Stimulated activated naive CD8-positive, alpha-beta T cell treated with anti-CD3 and anti-CD28 coated beads, Interleukin-15, Interleukin-2, amounts not matched to agents 100 ng/mL and 50 ng/mL, for 24 hours (primary cell): ENCODE measurements around the gene SLC38A4.

Experiments used
- H3K27ac Mint-ChIP-seq: one replicate; pipeline ENCODE4 v1.8.0; 2021; ENCODE audit warnings: mild to moderate bottlenecking, mixed read lengths
- H3K27me3 Mint-ChIP-seq: one replicate; pipeline ENCODE4 v1.8.0; 2021; ENCODE audit warnings: mixed read lengths
- H3K36me3 Mint-ChIP-seq: one replicate; pipeline ENCODE4 v1.8.0; 2021; ENCODE audit warnings: low read depth, mixed read lengths
- H3K4me1 Mint-ChIP-seq: one replicate; pipeline ENCODE4 v1.8.0; 2021; ENCODE audit warnings: low read depth, mixed read lengths
- H3K4me3 Mint-ChIP-seq: one replicate; pipeline ENCODE4 v1.8.0; 2021; ENCODE audit warnings: mild to moderate bottlenecking, mixed read lengths
- H3K9me3 Mint-ChIP-seq: one replicate; pipeline ENCODE4 v1.8.0; 2021; ENCODE audit warnings: mixed read lengths

SLC38A4 gene

GRCh38 chr12:46798056-46798455, 27.7 kb downstream of the SLC38A4 start:
- Mint-ChIP-seq H3K4me3 (no peak overlapping the region), H3K9me3 (no peaks in the 10 kb centered on the region), H3K27ac (no peak overlapping the region), H3K4me1 (no peaks in the 10 kb centered on the region), H3K36me3 (no peaks in the 10 kb centered on the region), H3K27me3 (peaks cover 13% of the 10 kb centered on the region)

- H3K27me3 Mint-ChIP-seq: peaks cover 13% of the 10 kb centered on the region
- H3K4me3 Mint-ChIP-seq: no peak overlapping the region
- H3K27ac Mint-ChIP-seq: no peak overlapping the region
- H3K4me1 Mint-ChIP-seq: no peaks in the 10 kb centered on the region
- H3K36me3 Mint-ChIP-seq: no peaks in the 10 kb centered on the region
- no peaks in the 10 kb centered on the region for H3K9me3 Mint-ChIP-seq
Observed at GRCh38 chr12:46795988-46796387, 29.8 kb downstream of the SLC38A4 start.

GRCh38 chr12:46794593-46795190, 31.1 kb downstream of the SLC38A4 start:
- peaks cover 2% of the 10 kb centered on the region for H3K27me3 Mint-ChIP-seq
- H3K9me3 Mint-ChIP-seq: no peaks in the 10 kb centered on the region
- no peak overlapping the region for H3K4me3 Mint-ChIP-seq
- H3K4me1 Mint-ChIP-seq: no peaks in the 10 kb centered on the region
- H3K36me3 Mint-ChIP-seq: no peaks in the 10 kb centered on the region
- no peak overlapping the region for H3K27ac Mint-ChIP-seq

- no peaks in the 10 kb centered on the region for H3K36me3 Mint-ChIP-seq
- H3K27me3 Mint-ChIP-seq: no peaks in the 10 kb centered on the region
- H3K4me3 Mint-ChIP-seq: no peak overlapping the region
- no peaks in the 10 kb centered on the region for H3K9me3 Mint-ChIP-seq
- no peaks in the 10 kb centered on the region for H3K4me1 Mint-ChIP-seq
- H3K27ac Mint-ChIP-seq: no peak overlapping the region
Observed at GRCh38 chr12:46792925-46793324, 32.9 kb downstream of the SLC38A4 start.

GRCh38 chr12:46790066-46790465, 35.7 kb downstream of the SLC38A4 start:
- no peaks in the 10 kb centered on the region for H3K4me1 Mint-ChIP-seq
- no peaks in the 10 kb centered on the region for H3K36me3 Mint-ChIP-seq
- H3K9me3 Mint-ChIP-seq: no peaks in the 10 kb centered on the region
- no peak overlapping the region for H3K4me3 Mint-ChIP-seq
- no peaks in the 10 kb centered on the region for H3K27me3 Mint-ChIP-seq
- H3K27ac Mint-ChIP-seq: no peak overlapping the region

GRCh38 chr12:46788072-46788887, 37.5 kb downstream of the SLC38A4 start:
- H3K9me3 Mint-ChIP-seq: no peaks in the 10 kb centered on the region
- H3K4me1 Mint-ChIP-seq: no peaks in the 10 kb centered on the region
- H3K36me3 Mint-ChIP-seq: no peaks in the 10 kb centered on the region
- H3K27me3 Mint-ChIP-seq: peaks cover 4% of the 10 kb centered on the region
- no peak overlapping the region for H3K4me3 Mint-ChIP-seq
- no peak overlapping the region for H3K27ac Mint-ChIP-seq

GRCh38 chr12:46787496-46788055, 38.2 kb downstream of the SLC38A4 start:
- no peaks in the 10 kb centered on the region for H3K4me1 Mint-ChIP-seq
- H3K27ac Mint-ChIP-seq: no peak overlapping the region
- no peak overlapping the region for H3K4me3 Mint-ChIP-seq
- H3K27me3 Mint-ChIP-seq: peaks cover 10% of the 10 kb centered on the region
- H3K36me3 Mint-ChIP-seq: no peaks in the 10 kb centered on the region
- no peaks in the 10 kb centered on the region for H3K9me3 Mint-ChIP-seq

- no peaks in the 10 kb centered on the region for H3K9me3 Mint-ChIP-seq
- no peaks in the 10 kb centered on the region for H3K36me3 Mint-ChIP-seq
- no peaks in the 10 kb centered on the region for H3K4me1 Mint-ChIP-seq
- no peak overlapping the region for H3K27ac Mint-ChIP-seq
- peaks cover 10% of the 10 kb centered on the region for H3K27me3 Mint-ChIP-seq
- H3K4me3 Mint-ChIP-seq: no peak overlapping the region
Observed at GRCh38 chr12:46786774-46787173, 39.0 kb downstream of the SLC38A4 start.

GRCh38 chr12:46785382-46785781, 40.4 kb downstream of the SLC38A4 start:
- Mint-ChIP-seq H3K27me3 (peaks cover 15% of the 10 kb centered on the region), H3K36me3 (no peaks in the 10 kb centered on the region), H3K9me3 (no peaks in the 10 kb centered on the region), H3K4me3 (no peak overlapping the region), H3K4me1 (no peaks in the 10 kb centered on the region), H3K27ac (no peak overlapping the region)

- Mint-ChIP-seq H3K36me3 (no peaks in the 10 kb centered on the region), H3K27me3 (peaks cover 15% of the 10 kb centered on the region), H3K4me1 (no peaks in the 10 kb centered on the region), H3K9me3 (no peaks in the 10 kb centered on the region), H3K4me3 (no peak overlapping the region), H3K27ac (no peak overlapping the region)
Observed at GRCh38 chr12:46783871-46784270, 41.9 kb downstream of the SLC38A4 start.

- Mint-ChIP-seq H3K4me3 (no peak overlapping the region), H3K4me1 (no peaks in the 10 kb centered on the region)
Observed at GRCh38 chr12:46779879-46780278, 45.9 kb downstream of the SLC38A4 start.

GRCh38 chr12:46779063-46779462, 46.7 kb downstream of the SLC38A4 start:
- peaks cover 15% of the 10 kb centered on the region for H3K27me3 Mint-ChIP-seq
- no peak overlapping the region for H3K27ac Mint-ChIP-seq
- H3K36me3 Mint-ChIP-seq: no peaks in the 10 kb centered on the region
- H3K9me3 Mint-ChIP-seq: no peaks in the 10 kb centered on the region
- H3K4me1 Mint-ChIP-seq: no peaks in the 10 kb centered on the region
- no peak overlapping the region for H3K4me3 Mint-ChIP-seq

More at GRCh38 chr12:46779879-46780278, 45.9 kb downstream of the SLC38A4 start:
- H3K27ac Mint-ChIP-seq: no peak overlapping the region
- H3K36me3 Mint-ChIP-seq: no peaks in the 10 kb centered on the region
- H3K27me3 Mint-ChIP-seq: peaks cover 15% of the 10 kb centered on the region
- H3K9me3 Mint-ChIP-seq: no peaks in the 10 kb centered on the region

- Mint-ChIP-seq H3K4me3 (no peak overlapping the region), H3K27ac (no peak overlapping the region)
Observed at GRCh38 chr12:46778415-46778814, 47.4 kb downstream of the SLC38A4 start.

GRCh38 chr12:46777587-46777986, 48.2 kb downstream of the SLC38A4 start:
- Mint-ChIP-seq H3K27ac (no peak overlapping the region), H3K36me3 (no peaks in the 10 kb centered on the region), H3K4me3 (no peak overlapping the region), H3K9me3 (no peaks in the 10 kb centered on the region), H3K4me1 (no peaks in the 10 kb centered on the region), H3K27me3 (peaks cover 4% of the 10 kb centered on the region)

More at GRCh38 chr12:46778415-46778814, 47.4 kb downstream of the SLC38A4 start:
- H3K27me3 Mint-ChIP-seq: peaks cover 12% of the 10 kb centered on the region
- H3K9me3 Mint-ChIP-seq: no peaks in the 10 kb centered on the region
- H3K4me1 Mint-ChIP-seq: no peaks in the 10 kb centered on the region
- H3K36me3 Mint-ChIP-seq: no peaks in the 10 kb centered on the region

- H3K27ac Mint-ChIP-seq: no peak overlapping the region
- no peak overlapping the region for H3K4me3 Mint-ChIP-seq
- no peaks in the 10 kb centered on the region for H3K9me3 Mint-ChIP-seq
- H3K27me3 Mint-ChIP-seq: no peaks in the 10 kb centered on the region
- no peaks in the 10 kb centered on the region for H3K4me1 Mint-ChIP-seq
- no peaks in the 10 kb centered on the region for H3K36me3 Mint-ChIP-seq
Observed at GRCh38 chr12:46775796-46776195, 50.0 kb downstream of the SLC38A4 start.
